NB4 (cell line): ENCODE results near the gene HPGDS.
"Not testable (repeated sequence)": the region's sequence is repeated elsewhere in the genome, so short reads cannot be mapped to it uniquely, and the experiment has no call there.

Source experiments
- DNase-seq: peaks from one replicate; pipeline ENCODE4 v3.0.0; 2010; ENCODE audit warnings: low read depth
- H3K4me3 ChIP-seq: one replicate; pipeline ENCODE4 v1.5.1; 2011; ENCODE audit warnings: mild to moderate bottlenecking, low read depth, low read length, moderate library complexity
- CTCF ChIP-seq: IDR thresholded peaks from one replicate; pipeline ENCODE4 v1.5.1; 2012; ENCODE audit warnings: low read depth, low read length
- MYC ChIP-seq: IDR thresholded peaks from 2 replicates; pipeline ENCODE4 v1.6.1; 2011; ENCODE audit warnings: low read depth, low read length
- POLR2A ChIP-seq: IDR thresholded peaks from 2 replicates; pipeline ENCODE4 v1.6.1; 2011; ENCODE audit warnings: mild to moderate bottlenecking; ENCODE audit not compliant: insufficient read length; ENCODE audit errors: extremely low read depth
- TF ChIP-seq, protein P1 (sequence below): IDR thresholded peaks from 2 replicates; pipeline ENCODE4 v1.6.1; 2011; ENCODE audit warnings: low read depth, low read length

Gene HPGDS

DNA sequence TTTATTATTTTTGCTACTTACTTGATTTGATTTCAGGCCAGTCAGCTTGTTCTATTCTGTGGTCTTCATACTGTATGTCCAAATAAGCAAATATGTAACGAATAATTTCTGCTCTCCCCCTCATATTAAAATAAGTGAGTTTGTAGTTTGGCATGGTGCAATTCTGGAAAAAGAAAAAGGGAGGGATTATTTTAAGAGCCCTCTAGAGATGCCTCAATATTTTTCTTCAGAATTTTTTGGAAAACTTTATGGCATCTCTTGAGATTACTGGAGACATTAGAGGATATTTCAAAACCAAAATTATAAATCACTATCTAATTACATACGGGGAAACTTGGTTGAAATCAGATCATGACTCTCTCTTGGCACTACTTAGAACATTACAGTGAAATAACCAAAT lies 8.2 kb downstream of the HPGDS start:
- no peak overlapping the region for H3K4me3 ChIP-seq
- DNase-seq = no peak
- TF ChIP-seq, protein P1, sequence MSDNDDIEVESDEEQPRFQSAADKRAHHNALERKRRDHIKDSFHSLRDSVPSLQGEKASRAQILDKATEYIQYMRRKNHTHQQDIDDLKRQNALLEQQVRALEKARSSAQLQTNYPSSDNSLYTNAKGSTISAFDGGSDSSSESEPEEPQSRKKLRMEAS = no peak

GRCh38 chr4:94333866-94334265 lies 8.8 kb downstream of the HPGDS start:
- no peak overlapping the region for H3K4me3 ChIP-seq
- no peak for TF ChIP-seq CTCF
- TF ChIP-seq, protein P1 = no peak
- TF ChIP-seq MYC = no peak
- TF ChIP-seq POLR2A = no peak
- no peak for DNase-seq

GRCh38 chr4:94332983-94333590 lies 9.5 kb downstream of the HPGDS start:
- DNase-seq = no peak
- TF ChIP-seq MYC (no peak), POLR2A (no peak), CTCF (no peak)
- TF ChIP-seq, protein P1 = no peak
- no peak overlapping the region for H3K4me3 ChIP-seq

GRCh38 chr4:94329933-94330332 lies 12.7 kb downstream of the HPGDS start:
- TF ChIP-seq, protein P1 = no peak
- H3K4me3 ChIP-seq = no peak overlapping the region
- DNase-seq = no peak

DNA sequence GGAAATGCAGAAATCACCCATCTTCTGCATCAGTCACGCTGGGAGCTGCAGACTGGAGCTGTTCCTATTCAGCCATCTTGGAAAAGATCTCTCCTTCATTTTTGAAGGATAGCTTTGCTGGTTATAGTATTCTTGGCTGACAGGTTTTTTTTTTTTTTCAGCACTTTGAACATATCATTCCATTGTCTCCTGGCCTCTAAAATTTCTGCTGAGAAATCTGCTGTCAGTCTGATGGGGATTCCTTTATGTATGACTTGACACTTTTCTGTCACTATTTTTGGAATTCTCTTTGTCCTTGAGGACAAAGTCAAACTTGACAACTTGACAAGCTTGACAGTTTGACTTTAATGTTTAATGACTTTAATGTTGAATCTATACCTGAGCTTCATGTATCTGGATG lies 16.8 kb downstream of the HPGDS start:
- no peak for DNase-seq
- no peak overlapping the region for H3K4me3 ChIP-seq
- TF ChIP-seq MYC (no peak), POLR2A (no peak), CTCF (no peak)
- TF ChIP-seq, protein P1 = no peak

GRCh38 chr4:94319927-94320326 lies 22.7 kb downstream of the HPGDS start:
- H3K4me3 ChIP-seq, DNase-seq: not testable (repeated sequence)

GRCh38 chr4:94307231-94307871 lies 35.3 kb downstream of the HPGDS start:
- no peak overlapping the region for H3K4me3 ChIP-seq
- DNase-seq = no peak
- TF ChIP-seq MYC = no peak
- TF ChIP-seq, protein P1 = no peak
- no peak for TF ChIP-seq POLR2A
- TF ChIP-seq CTCF = no peak
